ENCODE data around the gene MAST3.

MAST3 gene

GRCh38 chr19:18114483-18114882 is 16.9 kb downstream of the MAST3 start:
- DNase-seq, result no peak

DNA sequence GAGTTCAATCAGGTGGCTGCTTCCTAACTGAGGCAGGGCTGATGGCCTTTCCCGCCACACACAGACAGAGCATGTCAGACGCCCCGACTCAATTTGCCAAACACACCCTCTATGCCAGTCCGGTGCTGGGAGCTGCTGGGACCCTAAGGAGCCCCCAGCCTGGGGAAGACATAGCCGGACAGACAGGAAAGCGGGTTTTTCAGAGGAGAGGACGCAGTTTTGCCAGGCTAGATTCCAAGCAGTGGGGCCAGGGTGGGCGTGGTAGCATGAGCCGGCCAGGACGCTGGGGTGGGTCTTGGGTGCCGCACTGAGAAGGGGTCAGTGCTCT is 19.8 kb downstream of the MAST3 start:
- DNase-seq, result no peak

DNA sequence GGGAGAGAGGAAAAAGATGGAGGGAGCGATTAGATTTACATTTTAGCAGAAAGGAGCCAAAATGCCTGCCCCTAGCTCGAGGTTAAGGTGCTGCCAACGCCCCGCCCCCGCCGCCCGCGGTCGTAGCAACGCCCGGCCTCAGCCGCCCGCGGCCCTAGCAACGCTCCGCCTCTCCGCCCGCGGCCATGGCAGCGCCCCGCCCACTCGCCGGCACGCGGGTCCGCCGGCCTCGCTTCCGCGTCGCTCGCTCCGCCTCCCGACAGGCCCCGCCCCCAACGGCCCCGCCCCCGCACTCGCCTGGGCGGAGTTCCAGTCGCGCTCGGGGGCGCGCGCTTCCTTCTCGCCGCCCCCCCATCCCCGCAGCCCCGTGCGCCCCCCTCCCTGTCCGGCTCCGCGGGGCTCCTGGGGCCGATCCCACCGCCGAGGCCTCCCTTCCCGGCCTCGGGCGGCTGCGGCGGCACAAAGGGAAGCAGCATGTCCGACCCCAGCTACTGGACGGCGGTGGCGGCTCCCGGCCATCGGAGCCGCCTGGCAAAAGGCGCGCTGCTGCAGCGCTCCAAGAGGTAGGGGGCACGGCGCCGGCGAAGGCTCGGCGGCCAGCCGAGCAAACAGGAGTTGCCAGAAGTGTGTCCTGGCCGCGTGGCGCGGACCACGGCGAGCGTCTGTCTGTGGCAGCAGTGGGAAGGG is 20.3 kb downstream of the MAST3 start:
- peak; percentile 92 for DNase-seq

GRCh38 chr19:18118420-18119012 is 20.9 kb downstream of the MAST3 start:
- no peak for DNase-seq

- DNase-seq, result peak; percentile 31 to 45
Observed at GRCh38 chr19:18119013-18119716, 21.6 kb downstream of the MAST3 start.

DNA sequence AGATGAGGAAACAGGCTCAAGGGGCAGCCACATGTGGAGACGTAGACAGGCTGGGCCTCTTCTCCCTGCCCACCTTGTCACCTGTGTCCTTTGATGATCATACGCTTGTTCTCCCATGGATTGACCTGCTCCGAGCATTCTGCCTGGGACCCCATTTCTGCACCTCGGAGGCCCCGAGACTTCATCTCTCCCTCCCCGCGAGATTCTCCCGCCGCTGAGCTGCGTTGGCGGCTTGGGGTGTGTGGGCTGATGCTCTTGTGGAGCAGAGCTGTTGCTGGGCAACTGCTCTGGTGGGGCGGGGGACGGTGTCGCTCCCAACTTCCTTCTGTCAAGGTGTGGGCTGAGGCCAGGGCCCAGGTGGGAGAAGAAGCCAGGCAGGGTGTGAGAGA is 22.1 kb downstream of the MAST3 start:
- DNase-seq, result peak; percentile 66 to 71

GRCh38 chr19:18120127-18120526 is 22.5 kb downstream of the MAST3 start:
- DNase-seq, result no peak

DNA sequence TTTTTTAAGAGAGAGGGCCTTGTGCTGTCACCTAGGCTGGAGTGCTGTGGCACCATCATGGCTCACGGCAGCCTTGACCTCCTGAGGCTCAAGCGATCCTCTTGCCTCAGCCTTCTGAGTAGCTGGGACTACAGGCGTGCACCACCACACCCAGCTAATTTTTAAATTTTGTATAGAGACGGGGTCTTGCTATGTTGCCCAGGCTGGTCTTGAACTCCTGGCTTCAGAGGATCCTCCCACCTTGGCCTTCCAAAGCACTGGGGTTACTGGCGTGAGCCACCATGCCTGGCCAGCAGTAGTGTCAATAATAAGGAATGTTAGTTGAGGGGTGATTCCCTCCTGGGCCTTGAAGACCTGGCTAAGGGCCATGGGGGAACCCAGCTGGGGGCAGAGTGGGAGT is 23.6 kb downstream of the MAST3 start:
- no peak for DNase-seq

- DNase-seq, result no peak
Observed at GRCh38 chr19:18122424-18122823, 24.8 kb downstream of the MAST3 start.

GRCh38 chr19:18122860-18123795 is 25.6 kb downstream of the MAST3 start:
- no peak for DNase-seq

- no peak for DNase-seq
Observed at GRCh38 chr19:18123819-18124218, 26.2 kb downstream of the MAST3 start.

GRCh38 chr19:18126097-18126496 is 28.5 kb downstream of the MAST3 start:
- DNase-seq, result no peak

DNA sequence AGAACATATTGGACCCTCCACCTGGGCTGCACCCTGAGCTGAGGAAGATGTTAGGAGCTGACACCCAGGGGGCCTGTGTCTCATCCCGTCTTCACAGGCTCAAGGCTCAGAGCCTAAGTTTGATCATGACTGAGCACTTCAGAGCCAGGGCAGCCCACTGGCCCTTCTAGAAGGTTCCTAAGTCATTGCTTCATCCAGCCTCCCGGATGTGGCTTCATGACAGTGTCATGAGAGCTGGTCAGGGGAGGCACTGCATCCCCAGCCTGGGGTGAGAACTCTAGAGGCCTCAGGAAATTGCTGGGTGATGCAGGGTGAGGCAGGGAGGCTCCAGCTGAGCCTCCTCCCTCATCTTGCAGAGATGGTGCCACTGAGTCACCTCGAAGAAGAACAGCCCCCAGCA is 30.5 kb downstream of the MAST3 start:
- DNase-seq, result no peak

GRCh38 chr19:18128805-18129204 is 31.2 kb downstream of the MAST3 start:
- DNase-seq, result no peak

GRCh38 chr19:18130523-18131242 is 33.1 kb downstream of the MAST3 start:
- no peak for DNase-seq

DNA sequence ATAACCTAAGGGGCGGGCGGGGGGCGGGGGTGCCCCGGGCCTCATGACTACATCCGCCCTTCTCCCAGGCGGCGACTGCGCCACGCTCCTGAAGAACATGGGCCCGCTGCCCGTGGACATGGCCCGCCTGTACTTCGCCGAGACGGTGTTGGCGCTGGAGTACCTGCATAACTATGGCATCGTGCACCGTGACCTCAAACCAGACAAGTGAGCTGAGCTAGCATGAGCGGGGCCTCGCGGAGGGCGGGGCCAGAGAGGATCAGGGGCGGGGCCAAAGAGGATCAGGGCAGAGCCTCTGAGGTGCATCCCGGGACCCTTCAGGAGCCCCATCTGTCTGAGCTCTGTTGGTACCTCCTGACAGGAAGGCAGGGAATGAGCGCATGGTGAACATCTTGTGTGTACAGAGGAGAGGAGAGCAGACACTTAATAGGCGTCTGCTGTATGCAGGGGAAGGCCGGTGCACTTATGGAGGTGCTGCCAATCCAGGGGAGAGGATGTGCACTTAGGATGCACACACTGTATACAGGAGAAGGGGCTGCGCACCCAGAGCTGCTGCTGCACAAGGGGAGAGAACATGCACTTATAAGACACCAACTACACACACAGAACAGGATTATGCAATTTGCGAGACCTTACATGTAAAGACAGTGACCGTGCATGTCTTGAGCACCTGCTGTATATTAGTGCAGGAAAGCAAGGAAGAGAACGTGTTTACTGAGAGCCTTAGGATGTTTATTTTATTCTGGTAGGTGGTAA is 34.4 kb downstream of the MAST3 start:
- DNase-seq, result no peak

DNA sequence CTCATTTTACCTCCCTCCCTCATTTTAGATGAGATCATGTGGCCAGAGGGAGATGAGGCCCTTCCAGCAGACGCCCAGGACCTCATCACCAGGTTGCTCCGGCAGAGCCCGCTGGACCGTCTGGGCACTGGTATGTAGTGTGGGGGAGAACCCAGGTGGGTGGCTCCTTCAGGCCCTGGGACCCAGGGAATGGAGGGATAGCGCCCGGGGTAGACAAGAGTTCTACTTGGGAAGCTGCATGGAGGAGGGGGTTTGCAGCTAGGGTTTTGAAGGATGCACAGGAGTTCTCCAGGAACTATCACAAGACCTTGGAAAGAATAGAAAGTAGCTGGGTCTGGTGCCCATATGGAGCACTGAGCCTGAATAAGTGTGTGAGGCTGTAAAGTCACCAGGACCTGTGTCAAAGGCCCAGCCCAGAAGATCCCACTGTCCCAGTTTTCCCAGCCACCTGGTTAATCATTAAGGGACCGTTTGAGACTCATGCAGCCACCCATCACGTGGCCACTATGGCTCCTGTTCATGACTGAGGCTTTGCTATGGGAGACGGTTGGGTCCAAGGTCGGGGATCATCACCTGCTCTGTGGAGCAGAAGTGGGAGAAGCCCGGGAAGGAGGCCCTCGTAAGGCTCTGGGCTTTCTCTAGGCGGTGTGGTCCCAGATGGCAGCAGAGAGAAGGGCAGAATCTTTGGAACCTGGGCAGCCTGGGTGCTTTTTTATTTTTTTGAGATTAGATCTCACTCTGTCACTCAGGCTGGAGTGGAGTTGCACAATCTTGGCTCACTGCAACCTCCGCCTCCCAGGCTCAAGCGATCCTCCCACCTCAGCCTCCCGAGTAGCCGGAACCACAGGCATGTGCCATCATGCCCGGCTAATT is 38.4 kb downstream of the MAST3 start:
- no peak for DNase-seq

- DNase-seq, result no peak
Observed at GRCh38 chr19:18137242-18137641, 39.7 kb downstream of the MAST3 start.

DNA sequence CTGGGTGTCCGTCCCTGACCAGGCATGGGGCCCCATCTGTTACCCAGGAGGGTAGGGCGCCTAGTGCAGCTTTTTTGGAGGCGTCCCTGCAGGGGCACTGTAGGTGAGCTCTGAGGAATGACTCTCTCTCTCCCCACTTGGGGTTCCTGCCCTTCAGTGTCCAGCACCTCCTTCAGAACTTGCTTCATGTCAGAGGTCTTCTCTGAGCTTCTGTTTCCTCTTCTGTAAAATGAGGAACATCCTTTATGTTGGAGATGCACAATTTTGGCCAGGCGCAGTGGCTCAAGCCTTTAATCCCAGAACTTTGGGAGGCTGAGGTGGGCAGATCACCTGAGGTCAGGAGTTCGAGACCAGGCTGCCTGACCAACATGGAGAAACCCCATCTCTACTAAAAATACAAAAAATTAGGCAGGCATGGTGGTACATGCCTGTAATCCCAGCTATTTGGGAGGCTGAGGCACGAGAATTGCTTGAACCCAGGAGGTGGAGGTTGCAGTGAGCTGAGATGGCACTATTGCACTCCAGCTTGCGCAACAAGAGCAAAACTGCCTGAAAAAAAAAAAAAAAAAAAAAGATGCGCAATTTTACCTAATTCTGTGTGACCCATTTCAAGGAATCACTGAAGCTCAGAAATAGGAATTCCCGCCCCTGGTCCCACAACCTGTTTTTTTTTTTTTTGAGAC is 40.2 kb downstream of the MAST3 start:
- no peak for DNase-seq

DNA sequence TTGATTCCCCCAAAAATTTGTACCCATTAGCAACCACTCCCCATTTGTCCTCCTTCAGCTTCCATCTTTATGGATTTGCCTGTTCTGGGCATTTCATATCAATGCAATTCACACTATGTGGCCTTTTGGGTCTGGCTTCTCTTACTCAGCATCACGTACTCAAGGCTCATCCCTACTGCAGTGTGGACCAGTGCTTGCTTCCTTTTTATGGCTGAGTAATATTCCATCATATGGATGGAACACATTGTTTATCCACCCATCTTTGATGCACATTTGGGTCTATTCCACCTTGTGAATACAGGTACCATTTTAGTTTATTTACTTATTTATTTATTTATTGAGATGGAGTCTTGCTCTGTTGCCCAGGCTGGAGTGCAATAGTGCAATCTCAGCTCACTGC is 42.9 kb downstream of the MAST3 start:
- DNase-seq, result no peak
